ENCODE data around the gene USP46.

- TF ChIP-seq CTCF (IDR thresholded peaks at IDR 0.05; ENCODE audit: control extremely low read depth in 1 of 3, insufficient read depth in 1 of 3, low read depth in 1 of 3, low read length in 3 of 3) (no peak), TAF1 (IDR thresholded peaks at IDR 0.05; ENCODE audit: low read depth, low read length) (no peak), CHD2 (IDR thresholded peaks at IDR 0.05; ENCODE audit: low read length) (no peak), CBX8 (IDR thresholded peaks at IDR 0.05; ENCODE audit: borderline replicate concordance, low read depth, low read length) (no peak)
Measured at GRCh38 chr4:52676536-52676935, 17.4 kb upstream of the USP46 start.
